Vagina (tissue), 2 donors: ENCODE data around the gene RBP5.

Experiments used
- POLR2A ChIP-seq, 2 donors: fragments of 450-650 bp; IDR thresholded peaks; one replicate each; pipeline ENCODE4 v1.6.1; 2017; ENCODE audit warnings: antibody characterized with exemption in 2 of 2, mild to moderate bottlenecking in 2 of 2, moderate library complexity in 2 of 2
- POLR2AphosphoS5 ChIP-seq, 2 donors: sonication (generic); formaldehyde crosslinking; IDR thresholded peaks; one replicate each; pipeline ENCODE4 v1.9.0; 2017; ENCODE audit warnings: antibody characterized with exemption in 2 of 2, mild to moderate bottlenecking in 2 of 2, low read depth in 1 of 2; ENCODE audit not compliant: insufficient read depth in 1 of 2
- TF ChIP-seq, protein P1 (sequence below), 3 experiments: fragments of 450-650 bp in 2 of 3; fragments of 200-600 bp in 1 of 3; sonication (generic) in 1 of 3; IDR thresholded peaks; one replicate each; pipeline ENCODE4 v1.5.1; 2017 to 2019; ENCODE audit warnings: antibody characterized with exemption in 3 of 3, mild to moderate bottlenecking in 2 of 3, moderate library complexity in 2 of 3

DNA sequence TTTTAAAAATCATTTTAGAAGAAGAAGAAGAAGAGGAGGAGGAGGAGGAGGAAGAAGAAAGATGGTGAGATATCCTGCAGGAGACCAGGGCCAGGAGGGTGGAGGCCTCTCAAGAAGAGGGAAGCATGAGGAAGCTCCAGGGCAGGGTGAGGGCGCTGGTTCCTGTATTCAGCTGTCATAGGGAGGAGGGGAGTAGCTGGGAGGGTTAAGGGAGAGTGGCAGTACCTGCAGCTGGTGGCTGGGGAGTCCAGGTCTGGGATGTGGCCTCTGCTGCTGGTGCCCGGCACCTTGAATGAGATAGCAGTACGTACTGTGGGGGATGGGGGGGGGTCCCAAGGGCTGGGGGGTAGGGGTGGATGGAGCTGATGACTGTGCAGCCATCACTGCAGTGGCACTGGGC, 9.8 kb downstream of the RBP5 start:
- TF ChIP-seq, protein P1, sequence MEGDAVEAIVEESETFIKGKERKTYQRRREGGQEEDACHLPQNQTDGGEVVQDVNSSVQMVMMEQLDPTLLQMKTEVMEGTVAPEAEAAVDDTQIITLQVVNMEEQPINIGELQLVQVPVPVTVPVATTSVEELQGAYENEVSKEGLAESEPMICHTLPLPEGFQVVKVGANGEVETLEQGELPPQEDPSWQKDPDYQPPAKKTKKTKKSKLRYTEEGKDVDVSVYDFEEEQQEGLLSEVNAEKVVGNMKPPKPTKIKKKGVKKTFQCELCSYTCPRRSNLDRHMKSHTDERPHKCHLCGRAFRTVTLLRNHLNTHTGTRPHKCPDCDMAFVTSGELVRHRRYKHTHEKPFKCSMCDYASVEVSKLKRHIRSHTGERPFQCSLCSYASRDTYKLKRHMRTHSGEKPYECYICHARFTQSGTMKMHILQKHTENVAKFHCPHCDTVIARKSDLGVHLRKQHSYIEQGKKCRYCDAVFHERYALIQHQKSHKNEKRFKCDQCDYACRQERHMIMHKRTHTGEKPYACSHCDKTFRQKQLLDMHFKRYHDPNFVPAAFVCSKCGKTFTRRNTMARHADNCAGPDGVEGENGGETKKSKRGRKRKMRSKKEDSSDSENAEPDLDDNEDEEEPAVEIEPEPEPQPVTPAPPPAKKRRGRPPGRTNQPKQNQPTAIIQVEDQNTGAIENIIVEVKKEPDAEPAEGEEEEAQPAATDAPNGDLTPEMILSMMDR (IDR thresholded peaks at IDR 0.05), result no peak
- TF ChIP-seq POLR2A (IDR thresholded peaks at IDR 0.05) (no peak), POLR2AphosphoS5 (IDR thresholded peaks at IDR 0.05; ENCODE audit: insufficient read depth in 1 of 2, low read depth in 1 of 2) (no peak)
